Body of pancreas (tissue), 4 donors: ENCODE data around the gene BAAT. TPM values are rescaled to one million over a fixed set of nuclear protein-coding genes. Genes with fewer than 3 reads are reported as not detected.

Experiments used
- ATAC-seq: fragments of 150-250 bp; one replicate; pipeline ENCODE4 v1.9.1; 2016
- DNase-seq, 4 donors: peaks; one replicate each; pipeline ENCODE4 v3.0.0-alpha.2; 2019
- H3K27ac ChIP-seq, 4 donors: fragments of 200-600 bp; sonication (generic); 1 replicate in 3 of 4; 2 replicates in 1 of 4; pipeline versions ENCODE4 v1.5.1 to v1.6.1; 2016 to 2019; ENCODE audit warnings: mild to moderate bottlenecking in 1 of 4, mixed read lengths in 1 of 4, moderate library complexity in 1 of 4
- H3K27me3 ChIP-seq, 2 donors: fragments of 200-600 bp; sonication (generic); one replicate each; pipeline ENCODE4 v1.6.0; 2016; ENCODE audit warnings: mild to moderate bottlenecking in 1 of 2
- H3K36me3 ChIP-seq, 2 donors: fragments of 200-600 bp; sonication (generic); replicated peaks in 1 of 2; 2 replicates each; pipeline ENCODE4 v1.5.1; 2016; ENCODE audit warnings: low read depth in 2 of 2; ENCODE audit not compliant: insufficient read depth in 1 of 2
- H3K4me1 ChIP-seq: fragments of 200-600 bp; sonication (generic); one replicate; pipeline ENCODE4 v1.6.0; 2016
- H3K4me3 ChIP-seq, 2 donors: fragments of 200-600 bp; sonication (generic); 1 replicate in 1 of 2; 2 replicates in 1 of 2; pipeline ENCODE4 v1.5.1; 2016 to 2019
- H3K9me3 ChIP-seq, 3 donors: fragments of 200-600 bp; sonication (generic); 1 replicate in 2 of 3; 2 replicates in 1 of 3; pipeline ENCODE4 v1.5.1; 2016
- POLR2A ChIP-seq, 3 donors: fragments of 450-650 bp; IDR thresholded peaks; one replicate each; pipeline ENCODE4 v1.6.1; 2016; ENCODE audit warnings: antibody characterized with exemption in 3 of 3, mild to moderate bottlenecking in 2 of 3
- WGBS, 2 donors: methylation state at CpG; one replicate each; pipeline ENCODE4 v1.1.5; 2017; 5-methylcytosine and 5-hydroxymethylcytosine counted together
- intact Hi-C: fragments of 100-400 bp; cut with DNase I; formaldehyde crosslinking; loops from one replicate; pipeline ENCODE4 v1.15.1; 2023
- total RNA-seq, 2 donors: library from RNA; depleted of rRNA; stranded (reverse); fragments of >200 nt; gene quantifications; one replicate each; pipeline ENCODE4 v1.1.0, GENCODE V29; 2016
- TF ChIP-seq, protein P1 (sequence below), 7 experiments: fragments of 450-650 bp in 4 of 7; fragments of 200-600 bp in 3 of 7; sonication (generic) in 3 of 7; IDR thresholded peaks; one replicate each; pipeline ENCODE4 v1.5.1; 2016 to 2019; ENCODE audit warnings: antibody characterized with exemption in 7 of 7

Gene BAAT
- total RNA-seq, 2 donors from 2014 or later, result 1.0 to 2.6 TPM

DNA sequence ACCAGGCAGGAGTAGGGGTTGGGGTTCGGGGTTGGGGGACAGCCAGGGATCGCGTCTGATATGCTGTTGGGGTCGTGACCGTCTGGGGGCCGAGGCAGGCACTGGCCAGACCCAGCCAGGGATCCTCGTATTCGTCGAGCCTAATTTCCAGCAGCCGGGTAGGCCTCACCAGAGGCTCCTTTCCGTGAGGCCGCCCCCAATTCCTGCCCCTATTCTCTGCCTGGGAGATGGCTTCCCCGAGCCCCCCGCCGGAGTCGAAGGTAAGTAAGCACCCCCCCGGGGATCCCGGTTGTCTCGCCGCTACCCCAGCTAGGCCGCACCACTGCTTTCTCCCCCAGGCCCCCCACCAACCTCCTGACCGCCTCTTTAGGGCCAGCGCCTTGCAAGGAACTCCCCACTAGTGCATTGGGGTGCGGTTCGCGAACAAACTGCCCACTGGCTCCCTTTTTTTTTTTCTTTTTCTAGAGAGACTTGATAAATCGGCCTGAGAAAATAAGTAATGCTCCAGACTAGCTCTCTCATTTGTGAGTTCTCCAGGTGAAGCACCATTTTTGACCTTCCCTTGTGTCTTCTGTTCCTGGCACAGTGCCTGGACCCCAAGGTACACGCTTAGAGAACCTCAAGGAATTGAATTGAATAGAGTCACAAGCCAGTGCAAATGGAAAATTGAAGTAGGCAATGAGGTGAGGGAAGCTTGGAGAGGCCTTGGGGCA lies 14.3 kb upstream of the BAAT start:
- H3K4me3 ChIP-seq, result peak overlapping the region; percentile 57 to 89
- peak; percentile 13 to 34 (median 24) for DNase-seq
- H3K4me1 ChIP-seq, result peaks cover 73% of the 10 kb centered on the region
- TF ChIP-seq, protein P1, sequence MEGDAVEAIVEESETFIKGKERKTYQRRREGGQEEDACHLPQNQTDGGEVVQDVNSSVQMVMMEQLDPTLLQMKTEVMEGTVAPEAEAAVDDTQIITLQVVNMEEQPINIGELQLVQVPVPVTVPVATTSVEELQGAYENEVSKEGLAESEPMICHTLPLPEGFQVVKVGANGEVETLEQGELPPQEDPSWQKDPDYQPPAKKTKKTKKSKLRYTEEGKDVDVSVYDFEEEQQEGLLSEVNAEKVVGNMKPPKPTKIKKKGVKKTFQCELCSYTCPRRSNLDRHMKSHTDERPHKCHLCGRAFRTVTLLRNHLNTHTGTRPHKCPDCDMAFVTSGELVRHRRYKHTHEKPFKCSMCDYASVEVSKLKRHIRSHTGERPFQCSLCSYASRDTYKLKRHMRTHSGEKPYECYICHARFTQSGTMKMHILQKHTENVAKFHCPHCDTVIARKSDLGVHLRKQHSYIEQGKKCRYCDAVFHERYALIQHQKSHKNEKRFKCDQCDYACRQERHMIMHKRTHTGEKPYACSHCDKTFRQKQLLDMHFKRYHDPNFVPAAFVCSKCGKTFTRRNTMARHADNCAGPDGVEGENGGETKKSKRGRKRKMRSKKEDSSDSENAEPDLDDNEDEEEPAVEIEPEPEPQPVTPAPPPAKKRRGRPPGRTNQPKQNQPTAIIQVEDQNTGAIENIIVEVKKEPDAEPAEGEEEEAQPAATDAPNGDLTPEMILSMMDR (IDR thresholded peaks at IDR 0.05), result no peak
- no peak for TF ChIP-seq POLR2A (IDR thresholded peaks at IDR 0.05)
- no peaks in the 10 kb centered on the region for H3K27me3 ChIP-seq
- H3K9me3 ChIP-seq, result peaks cover 0 to 6% (median 0%) of the 10 kb centered on the region in 3 donors
- intact Hi-C loops, result no loop called here
- peak overlapping the region; percentile 81 to 90 (median 88) for H3K27ac ChIP-seq
- no peak for ATAC-seq
- H3K36me3 ChIP-seq, result peaks cover 11 to 25% of the 10 kb centered on the region in 2 donors
- WGBS, 2 donors, result 0 to 1% methylated on average over 10 to 28 of the region's 28 CpGs

DNA sequence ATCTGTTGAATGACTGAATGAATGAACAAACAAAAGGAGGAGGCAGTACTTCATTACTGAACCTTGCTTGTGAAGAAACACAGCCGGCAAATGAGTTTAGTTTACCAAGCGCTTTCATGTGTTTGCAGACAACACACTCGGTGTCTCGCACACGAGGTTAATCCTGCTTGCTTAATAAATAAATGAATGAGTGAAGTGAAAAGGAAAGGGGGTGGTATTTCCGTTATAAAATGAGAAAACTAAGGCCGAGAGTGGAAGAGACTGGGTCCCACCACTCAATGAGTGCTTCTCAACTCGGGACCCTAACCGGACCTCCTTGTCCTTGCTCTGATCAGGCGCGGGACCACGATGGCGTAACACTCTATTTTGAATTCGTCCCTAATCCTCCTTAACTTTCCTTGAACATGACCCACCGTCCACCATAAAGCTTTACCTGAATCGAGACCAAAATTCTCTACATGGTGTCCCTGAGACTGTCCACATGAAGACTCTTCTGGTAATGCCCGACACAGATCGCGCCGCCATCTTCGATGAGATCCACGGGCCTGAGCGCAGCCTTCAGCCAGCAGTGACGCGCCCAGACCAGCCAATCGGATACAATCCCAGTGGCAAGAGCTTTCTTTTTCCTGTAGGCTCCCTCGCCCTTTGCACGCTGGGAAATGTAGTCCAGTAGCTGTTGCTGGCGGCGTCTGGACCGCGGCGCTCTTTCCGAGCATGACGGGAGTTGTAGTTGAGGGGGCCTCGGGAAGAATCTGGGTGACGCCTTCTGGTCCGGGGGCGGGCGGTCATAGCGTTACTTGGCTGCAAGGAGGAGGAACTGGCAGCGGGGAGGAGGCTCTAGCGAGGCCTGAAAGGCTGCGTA lies 13.5 kb upstream of the BAAT start, which contains the start of the genes MRPL50 and ZNF189:
MRPL50 (minus strand) TSS at position 551 of the 862 bp plus-strand sequence; CDS start at position 525, 26 bp downstream.
ZNF189 (plus strand) TSS at position 784 of the 862 bp plus-strand sequence. CDS start 306 bp downstream, outside the sequence.
- H3K4me3 ChIP-seq, result peak within 1 kb of the TSS; percentile 65 to 89
- intact Hi-C loops, result no loop called here
- no peaks in the 10 kb centered on the region for H3K27me3 ChIP-seq
- DNase-seq (peak; percentile 98 to 99 (median 98)), ATAC-seq (peak; percentile 99)
- 0% methylated on average over 43 to 44 of the region's 44 CpGs for WGBS, 2 donors
- TF ChIP-seq, protein P1 (IDR thresholded peaks at IDR 0.05), result peak in 2 of 7 experiments; percentile 2 to 5
- TF ChIP-seq POLR2A (IDR thresholded peaks at IDR 0.05), result peak; percentile 75 to 96 (median 95)
- peak within 1 kb of the TSS; percentile 81 to 90 (median 88) for H3K27ac ChIP-seq
- H3K9me3 ChIP-seq, result no peaks in the 10 kb centered on the region
- H3K4me1 ChIP-seq, result peaks cover 72% of the 10 kb centered on the region
- H3K36me3 ChIP-seq, result peaks cover 11 to 17% of the 10 kb centered on the region in 2 donors

DNA sequence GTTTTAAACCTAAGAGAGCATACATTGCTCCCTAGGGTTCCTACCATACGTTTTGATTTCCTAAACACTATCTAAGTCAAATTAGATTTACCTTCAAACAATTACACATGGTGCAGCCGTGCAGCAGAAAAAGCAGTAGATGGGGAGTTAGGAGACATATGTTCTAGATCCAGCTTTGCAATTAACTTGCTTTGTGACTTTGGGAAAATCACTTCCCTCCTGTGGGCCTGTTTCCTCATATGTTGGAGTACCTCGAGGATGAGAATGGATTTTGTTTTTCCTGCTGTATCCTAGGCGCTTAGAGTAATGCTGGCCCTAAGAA lies 12.9 kb upstream of the BAAT start:
- H3K36me3 ChIP-seq, result peaks cover 5 to 14% of the 10 kb centered on the region in 2 donors
- TF ChIP-seq POLR2A (IDR thresholded peaks at IDR 0.05), result no peak
- TF ChIP-seq, protein P1 (IDR thresholded peaks at IDR 0.05), result no peak
- H3K4me3 ChIP-seq, result peak overlapping the region; percentile 65 to 89
- no peak for DNase-seq
- no peaks in the 10 kb centered on the region for H3K27me3 ChIP-seq
- intact Hi-C loops, result no loop called here
- 2 to 12% methylated on average over 4 of the region's 4 CpGs for whole genome bisulfite sequencing, 2 donors
- no peaks in the 10 kb centered on the region for H3K9me3 ChIP-seq
- ATAC-seq, result no peak
- H3K4me1 ChIP-seq, result peaks cover 66% of the 10 kb centered on the region
- H3K27ac ChIP-seq, result peak overlapping the region; percentile 54 to 90 (median 86)

DNA sequence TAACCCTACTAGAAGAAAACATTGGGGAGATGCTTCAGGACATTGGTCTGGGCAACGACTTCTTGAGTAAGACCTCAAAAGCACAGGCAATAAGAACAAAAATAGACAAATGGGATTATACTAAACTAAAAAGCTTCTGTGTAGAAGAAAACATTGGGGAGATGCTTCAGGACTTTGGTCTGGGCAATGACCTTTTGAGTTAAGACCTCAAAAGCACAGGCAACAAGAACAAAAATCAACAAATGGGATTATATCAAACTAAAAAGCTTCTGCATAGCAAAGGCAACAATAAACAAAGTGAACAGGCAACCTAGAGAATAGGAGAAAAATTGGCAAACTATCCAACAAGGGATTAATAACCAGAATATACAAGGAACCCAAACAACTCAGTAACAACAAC lies 9.9 kb upstream of the BAAT start:
- intact Hi-C loops, result no loop called here
- Histone ChIP-seq H3K9me3 (no peaks in the 10 kb centered on the region), H3K4me1 (peaks cover 36% of the 10 kb centered on the region), H3K27ac (no peak overlapping the region), H3K4me3 (no peak overlapping the region), H3K36me3 (peaks cover 0 to 1% of the 10 kb centered on the region in 2 donors), H3K27me3 (no peaks in the 10 kb centered on the region)
- ATAC-seq, result no peak
- WGBS, 2 donors, result 88 to 90% methylated on average over 1 of the region's 1 CpG
- no peak for DNase-seq
- no peak for TF ChIP-seq POLR2A (IDR thresholded peaks at IDR 0.05)
- TF ChIP-seq, protein P1 (IDR thresholded peaks at IDR 0.05), result no peak
